Measurements from ENCODE around the gene IPO8. TPM values are rescaled to one million over a fixed set of nuclear protein-coding genes. Genes with fewer than 3 reads are reported as not detected.

The IPO8 gene
- total and polyA plus RNA-seq, 2 of the 8 experiments (the other 6 are each of a cell fraction or from before 2014, with no cell fraction given), result 7.2 to 59.8 TPM

DNA sequence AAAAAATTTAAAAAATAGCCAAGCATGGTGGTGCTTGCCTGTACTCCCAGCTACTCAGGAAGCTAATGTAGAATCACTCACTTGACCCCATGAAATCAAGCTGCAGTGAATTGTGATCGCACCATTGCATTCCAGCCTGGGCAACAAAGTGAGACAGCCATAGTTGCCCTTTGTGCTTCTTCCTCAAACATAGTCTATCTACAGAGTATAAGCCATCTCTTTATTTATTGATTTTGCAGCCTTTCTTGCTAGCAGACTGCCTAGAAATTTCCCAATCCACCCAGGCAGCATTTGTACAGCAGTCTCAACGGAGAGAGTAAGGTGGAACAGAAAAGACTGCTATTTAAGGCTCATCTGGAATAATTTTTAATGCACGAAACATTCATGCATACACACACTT lies 68.8 kb downstream of the IPO8 start:
- H2BK20ac ChIP-seq (ENCODE audit: low read length), result no peak overlapping the region
- H2BK5ac ChIP-seq (ENCODE audit: low read depth, low read length), result no peak overlapping the region
- no peaks in the 10 kb centered on the region for H3K4me1 ChIP-seq (replicated peaks in 1 of 4; ENCODE audit: control insufficient read depth in 3 of 4, insufficient read depth in 4 of 4, low read length in 3 of 4)
- peaks cover 0 to 7% (median 6%) of the 10 kb centered on the region in 4 experiments; a peak in 4 of 8 replicates for H3K36me3 ChIP-seq (ENCODE audit: control insufficient read depth in 2 of 4, insufficient read depth in 4 of 4, low read length in 3 of 4)
- H3K79me1 ChIP-seq (ENCODE audit: low read depth, low read length), result no peaks in the 10 kb centered on the region
- no peak overlapping the region for H3K27ac ChIP-seq (ENCODE audit: low read depth, low read length)
- no peak overlapping the region for H3K9ac ChIP-seq (replicated peaks in 1 of 4; ENCODE audit: extremely low read depth in 1 of 4, low read depth in 3 of 4, low read length in 3 of 4)
- no peak overlapping the region for H3K4ac ChIP-seq (replicated peaks; ENCODE audit: insufficient read length, low read depth, low read length)
- FAIRE-seq (no peak), DNase-seq (ENCODE audit: low read depth in 1 of 2, low spot score in 2 of 2) (no peak)
- H2BK120ac ChIP-seq (replicated peaks; ENCODE audit: low read depth, low read length), result no peak overlapping the region
- H3K9me3 ChIP-seq (ENCODE audit: insufficient read depth in 2 of 2, low read depth in 1 of 2, low read length in 1 of 2), result no peaks in the 10 kb centered on the region
- no peaks in the 10 kb centered on the region for H3K27me3 ChIP-seq (replicated peaks in 1 of 4; ENCODE audit: control insufficient read depth in 3 of 4, extremely low read depth in 1 of 4, insufficient read depth in 3 of 4, low read length in 3 of 4)
- H2AK5ac ChIP-seq (ENCODE audit: low read depth, low read length), result no peak overlapping the region
- H2AFZ ChIP-seq (ENCODE audit: low read length), result no peak overlapping the region
- H4K91ac ChIP-seq (replicated peaks; ENCODE audit: insufficient read length, low read length), result no peak overlapping the region
- no peak overlapping the region for H3K18ac ChIP-seq (ENCODE audit: extremely low read depth, low read length)
- H3K56ac ChIP-seq (replicated peaks; ENCODE audit: insufficient read length, low read depth, low read length), result no peak overlapping the region
- no peak overlapping the region for H3K14ac ChIP-seq (ENCODE audit: insufficient read length)
- H2BK15ac ChIP-seq (ENCODE audit: low read length), result no peak overlapping the region
- no peak overlapping the region for H2BK12ac ChIP-seq (ENCODE audit: low read depth, low read length)
- H4K5ac ChIP-seq (ENCODE audit: insufficient read length, low read depth, low read length), result no peak overlapping the region
- H3K4me3 ChIP-seq (ENCODE audit: extremely low read depth in 1 of 4, insufficient read depth in 2 of 4, low read depth in 3 of 4, low read length in 4 of 4), result no peak overlapping the region
- CTCF ChIA-PET (ENCODE audit: partially characterized antibody), result no interaction called here
- no peak overlapping the region for H3K4me2 ChIP-seq (ENCODE audit: insufficient read depth in 1 of 2, low read depth in 2 of 2, low read length in 2 of 2)
- WGBS, 2 experiments (ENCODE audit: extremely low coverage in 1 of 2, insufficient coverage in 1 of 2, insufficient read length in 1 of 2, insufficient replicate concordance in 2 of 2, low coverage in 1 of 2, low lambda C conversion rate in 2 of 2, missing lambda C conversion rate in 1 of 2), result 98% methylated on average over 3 of the region's 3 CpGs; no CpG with 5 or more reads in 1 of the 2 experiments
- H3K23ac ChIP-seq (ENCODE audit: insufficient read length), result no peak overlapping the region
- no peak overlapping the region for H4K8ac ChIP-seq (ENCODE audit: extremely low read depth, insufficient read depth, low read length)
- POLR2A ChIA-PET (ENCODE audit: partially characterized antibody), result interaction anchor here (0.8 kb wide), 1 partner anchor 14 kb away, joined by 3 read pairs; no protein-coding TSS in a partner anchor
- H3K23me2 ChIP-seq (ENCODE audit: low read depth, low read length), result no peaks in the 10 kb centered on the region
- no peaks in the 10 kb centered on the region for H4K20me1 ChIP-seq (replicated peaks in 1 of 2; ENCODE audit: control insufficient read depth in 1 of 2, insufficient read depth in 2 of 2, low read length in 2 of 2)
- no peaks in the 10 kb centered on the region for H3K79me2 ChIP-seq (ENCODE audit: control insufficient read depth in 1 of 2, insufficient read depth in 2 of 2, low read length in 2 of 2)
- TF ChIP-seq HDAC2 (IDR thresholded peaks at IDR 0.05; ENCODE audit: borderline replicate concordance in 1 of 2, low read depth in 2 of 2, low read length in 2 of 2) (no peak), CEBPB (IDR thresholded peaks at IDR 0.05; ENCODE audit: low read depth, low read length) (no peak), BRCA1 (IDR thresholded peaks at IDR 0.05; ENCODE audit: low read depth, low read length) (no peak), SP2 (IDR thresholded peaks at IDR 0.05; ENCODE audit: low read length) (no peak), GABPA (IDR thresholded peaks at IDR 0.05; ENCODE audit: borderline replicate concordance, insufficient read depth, low read length) (no peak), PHF8 (conservative IDR thresholded peaks at IDR 0.05; ENCODE audit: low read depth, low read length) (no peak), CTBP2 (IDR thresholded peaks at IDR 0.05; ENCODE audit: borderline replicate concordance, insufficient read depth, insufficient read length, low read length) (no peak), SIX5 (IDR thresholded peaks at IDR 0.05; ENCODE audit: low read depth, low read length) (no peak), CBX5 (IDR thresholded peaks at IDR 0.05; ENCODE audit: low read depth, low read length) (no peak), ZNF274 (IDR thresholded peaks at IDR 0.05; ENCODE audit: borderline replicate concordance, extremely low read depth, low read length) (no peak)
- TF ChIP-seq, protein P1, sequence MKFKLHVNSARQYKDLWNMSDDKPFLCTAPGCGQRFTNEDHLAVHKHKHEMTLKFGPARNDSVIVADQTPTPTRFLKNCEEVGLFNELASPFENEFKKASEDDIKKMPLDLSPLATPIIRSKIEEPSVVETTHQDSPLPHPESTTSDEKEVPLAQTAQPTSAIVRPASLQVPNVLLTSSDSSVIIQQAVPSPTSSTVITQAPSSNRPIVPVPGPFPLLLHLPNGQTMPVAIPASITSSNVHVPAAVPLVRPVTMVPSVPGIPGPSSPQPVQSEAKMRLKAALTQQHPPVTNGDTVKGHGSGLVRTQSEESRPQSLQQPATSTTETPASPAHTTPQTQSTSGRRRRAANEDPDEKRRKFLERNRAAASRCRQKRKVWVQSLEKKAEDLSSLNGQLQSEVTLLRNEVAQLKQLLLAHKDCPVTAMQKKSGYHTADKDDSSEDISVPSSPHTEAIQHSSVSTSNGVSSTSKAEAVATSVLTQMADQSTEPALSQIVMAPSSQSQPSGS (IDR thresholded peaks at IDR 0.05; ENCODE audit: low read length), result no peak
- TF ChIP-seq, protein P2, sequence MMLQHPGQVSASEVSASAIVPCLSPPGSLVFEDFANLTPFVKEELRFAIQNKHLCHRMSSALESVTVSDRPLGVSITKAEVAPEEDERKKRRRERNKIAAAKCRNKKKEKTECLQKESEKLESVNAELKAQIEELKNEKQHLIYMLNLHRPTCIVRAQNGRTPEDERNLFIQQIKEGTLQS (IDR thresholded peaks at IDR 0.05; ENCODE audit: insufficient read depth, low read depth, low read length), result no peak
